ENCODE data around the gene QRICH1. TPM values are rescaled to one million over a fixed set of nuclear protein-coding genes. Genes with fewer than 3 reads are reported as not detected.

Gene QRICH1
- total and polyA plus RNA-seq, 12 donors: 46.2 to 101 (median 78.9) TPM

GRCh38 chr3:48983096-48983495 lies 110.8 kb downstream of the QRICH1 start:
- H3K27ac ChIP-seq: no peak overlapping the region
- TF ChIP-seq CTCF (IDR thresholded peaks at IDR 0.05): no peak
- no peak for TF ChIP-seq POLR2A (IDR thresholded peaks at IDR 0.05)
- intact Hi-C loops (cut with DNase I): no loop called here
- WGBS, 4 donors: 94 to 100% (median 96%) methylated on average over 1 to 4 of the region's 4 CpGs
- DNase-seq: no peak
- H3K9me3 ChIP-seq (replicated peaks in 1 of 3): no peaks in the 10 kb centered on the region
- no peaks in the 10 kb centered on the region for H3K4me1 ChIP-seq (replicated peaks in 1 of 2)
- H3K4me3 ChIP-seq: no peak overlapping the region
- no peaks in the 10 kb centered on the region for H3K27me3 ChIP-seq
- H3K36me3 ChIP-seq (replicated peaks in 1 of 2): peaks cover 0 to 57% of the 10 kb centered on the region in 2 donors

DNA sequence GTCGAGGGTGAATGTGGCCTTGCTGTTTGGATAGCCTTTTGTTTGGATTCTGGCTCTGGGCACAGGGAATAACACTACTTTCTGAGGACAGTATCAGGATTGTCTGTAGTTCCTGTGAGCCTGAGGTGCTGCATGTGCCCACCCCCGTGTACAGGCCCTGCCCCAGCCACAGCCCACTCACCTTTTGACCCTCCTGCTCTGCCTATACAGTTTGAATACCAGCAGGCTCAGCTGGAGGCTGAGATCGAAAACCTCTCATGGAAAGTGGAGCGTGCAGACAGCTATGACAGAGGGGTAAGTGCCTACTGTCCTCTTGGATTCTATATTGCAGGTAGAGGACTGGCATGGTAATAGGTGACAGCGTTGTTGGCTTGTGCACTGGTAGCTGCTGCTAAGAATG lies 111.2 kb downstream of the QRICH1 start:
- no peak for DNase-seq
- TF ChIP-seq CTCF (IDR thresholded peaks at IDR 0.05): no peak
- TF ChIP-seq POLR2A (IDR thresholded peaks at IDR 0.05): no peak
- 75 to 90% (median 81%) methylated on average over 5 of the region's 5 CpGs for WGBS, 4 donors
- H3K4me3 ChIP-seq: no peak overlapping the region
- H3K9me3 ChIP-seq (replicated peaks in 1 of 3): no peaks in the 10 kb centered on the region
- H3K36me3 ChIP-seq (replicated peaks in 1 of 2): peaks cover 0 to 57% of the 10 kb centered on the region in 2 donors
- H3K27ac ChIP-seq: no peak overlapping the region
- H3K4me1 ChIP-seq (replicated peaks in 1 of 2): no peaks in the 10 kb centered on the region
- intact Hi-C loops (cut with DNase I): no loop called here
- no peaks in the 10 kb centered on the region for H3K27me3 ChIP-seq

DNA sequence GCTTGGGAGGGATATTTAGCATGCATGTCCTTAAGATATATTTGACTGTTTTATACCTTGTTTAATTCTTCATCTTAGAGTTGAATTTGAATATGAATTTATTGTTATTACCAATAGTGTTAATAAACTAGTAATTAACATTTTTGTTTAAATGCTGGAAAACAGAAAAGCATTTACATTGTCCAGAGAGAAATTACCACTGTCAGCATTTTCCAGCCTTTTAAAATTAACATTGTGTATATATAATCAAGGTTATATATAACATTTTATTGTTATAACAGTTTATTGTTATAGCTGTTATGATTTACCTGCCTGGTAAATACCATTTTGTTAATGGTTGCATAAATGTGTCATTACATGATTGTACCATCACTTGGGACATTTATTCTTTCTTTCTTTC lies 111.9 kb downstream of the QRICH1 start:
- no peak for DNase-seq
- Histone ChIP-seq H3K36me3 (replicated peaks in 1 of 2) (peaks cover 0 to 63% of the 10 kb centered on the region in 2 donors), H3K27ac (no peak overlapping the region), H3K4me1 (replicated peaks in 1 of 2) (no peaks in the 10 kb centered on the region), H3K27me3 (no peaks in the 10 kb centered on the region), H3K4me3 (no peak overlapping the region), H3K9me3 (replicated peaks in 1 of 3) (no peaks in the 10 kb centered on the region)
- TF ChIP-seq POLR2A (IDR thresholded peaks at IDR 0.05): no peak
- intact Hi-C loops (cut with DNase I): no loop called here

GRCh38 chr3:48980295-48980694 lies 113.6 kb downstream of the QRICH1 start:
- Histone ChIP-seq H3K27ac (no peak overlapping the region), H3K9me3 (replicated peaks in 1 of 3) (no peaks in the 10 kb centered on the region), H3K36me3 (replicated peaks in 1 of 2) (peaks cover 0 to 81% of the 10 kb centered on the region in 2 donors), H3K4me1 (replicated peaks in 1 of 2) (no peaks in the 10 kb centered on the region), H3K4me3 (no peak overlapping the region), H3K27me3 (no peaks in the 10 kb centered on the region)
- TF ChIP-seq CTCF (IDR thresholded peaks at IDR 0.05): no peak
- TF ChIP-seq POLR2A (IDR thresholded peaks at IDR 0.05): no peak
- DNase-seq: no peak
- 90 to 100% (median 94%) methylated on average over 4 of the region's 4 CpGs for WGBS, 4 donors
- intact Hi-C loops (cut with DNase I): no loop called here

MicroRNA genes within 50 kb of the gene (microRNA counts, 767-probe panel; counts per million panel counts)
- microRNA hsa-miR-191-5p (6,288 to 7,105 counts per million in 2 donors), microRNA hsa-miR-425-5p (2,618 to 3,594 counts per million in 2 donors)

Small RNAs within 50 kb of the gene (microRNA-seq; reads per million reads assigned to microRNA genes)
- gene MIR191 (6,360 to 16,741 (median 8,238) reads per million in 3 donors), gene MIR425 (1,784 to 2,108 (median 2,018) reads per million in 3 donors), gene MIR6890 (0 to 0.28 (median 0) reads per million in 3 donors)

Small RNAs within 50 kb of the gene (small RNA-seq; reads per million reads assigned to genes)
- gene MIR191 (6,703 to 10,043 reads per million in 2 donors), gene MIR425 (28.9 to 35.5 reads per million in 2 donors), gene RN7SL182P (0 reads per million in 2 donors)

Other genes with a start within 250 kb of the QRICH1 start
- gene PRKAR2A, start 246.2 kb downstream of the QRICH1 start, total RNA-seq: 100 to 1,000 TPM in 2 of 9 donors, 10 to 100 TPM in 7; 33.0 to 177 (median 65.4) TPM
- gene PRKAR2A, start 246.2 kb downstream of the QRICH1 start, polyA plus RNA-seq: 10 to 100 TPM in 2 of 3 donors, 1 to 10 TPM in 1; 8.4 to 41.1 (median 12.6) TPM
- gene SLC25A20, start 195.2 kb downstream of the QRICH1 start, total RNA-seq: 10 to 100 TPM; 31.8 to 63.6 (median 50.1) TPM
- gene SLC25A20, start 195.2 kb downstream of the QRICH1 start, polyA plus RNA-seq: 10 to 100 TPM; 15.5 to 70.6 (median 18.1) TPM
- 100 to 1,000 TPM in 2 of 9 donors, 10 to 100 TPM in 7; 68.5 to 135 (median 86.7) TPM for gene ARIH2, start 175.2 kb downstream of the QRICH1 start, total RNA-seq
- gene ARIH2, start 175.2 kb downstream of the QRICH1 start, polyA plus RNA-seq: 10 to 100 TPM; 46.7 to 84.8 (median 70.5) TPM
- 100 to 1,000 TPM in 4 of 9 donors, 10 to 100 TPM in 5; 38.8 to 174 (median 99.8) TPM for gene P4HTM, start 103.8 kb downstream of the QRICH1 start, total RNA-seq
- gene P4HTM, start 103.8 kb downstream of the QRICH1 start, polyA plus RNA-seq: 100 to 1,000 TPM in 2 of 3 donors, 10 to 100 TPM in 1; 26.6 to 155 (median 129) TPM
- gene WDR6, start 86.7 kb downstream of the QRICH1 start, total RNA-seq: 100 to 1,000 TPM; 106 to 431 (median 168) TPM
- gene WDR6, start 86.7 kb downstream of the QRICH1 start, polyA plus RNA-seq: 100 to 1,000 TPM in 2 of 3 donors, 10 to 100 TPM in 1; 86.0 to 699 (median 442) TPM
- 10 to 100 TPM; 18.4 to 87.9 (median 40.7) TPM for gene DALRD3, start 75.5 kb downstream of the QRICH1 start, total RNA-seq
- gene DALRD3, start 75.5 kb downstream of the QRICH1 start, polyA plus RNA-seq: 10 to 100 TPM; 22.8 to 65.2 (median 53.1) TPM
- 100 to 1,000 TPM in 8 of 9 donors, 10 to 100 TPM in 1; 87.2 to 442 (median 171) TPM for gene NDUFAF3, start 72.0 kb downstream of the QRICH1 start, total RNA-seq
- 100 to 1,000 TPM; 102 to 578 (median 269) TPM for gene NDUFAF3, start 72.0 kb downstream of the QRICH1 start, polyA plus RNA-seq
- gene IMPDH2, start 64.7 kb downstream of the QRICH1 start, total RNA-seq: 100 to 1,000 TPM; 113 to 225 (median 129) TPM
- gene IMPDH2, start 64.7 kb downstream of the QRICH1 start, polyA plus RNA-seq: 100 to 1,000 TPM; 145 to 171 (median 152) TPM
- 100 to 1,000 TPM; 183 to 326 (median 263) TPM for gene QARS1, start 10.7 kb upstream of the QRICH1 start, total RNA-seq
- gene QARS1, start 10.7 kb upstream of the QRICH1 start, polyA plus RNA-seq: 100 to 1,000 TPM; 144 to 534 (median 353) TPM
- gene USP19, start 26.8 kb upstream of the QRICH1 start, total RNA-seq: 100 to 1,000 TPM in 2 of 9 donors, 10 to 100 TPM in 7; 37.5 to 744 (median 86.9) TPM
- 10 to 100 TPM; 26.1 to 43.4 (median 27.8) TPM for gene USP19, start 26.8 kb upstream of the QRICH1 start, polyA plus RNA-seq
- gene LAMB2, start 39.0 kb upstream of the QRICH1 start, total RNA-seq: 1,000 to 10,000 TPM in 3 of 9 donors, 100 to 1,000 TPM in 6; 275 to 1,423 (median 784) TPM
- 1,000 to 10,000 TPM in 2 of 3 donors, 100 to 1,000 TPM in 1; 346 to 1,805 (median 1,141) TPM for gene LAMB2, start 39.0 kb upstream of the QRICH1 start, polyA plus RNA-seq
- gene CCDC71, start 72.3 kb upstream of the QRICH1 start, total RNA-seq: 10 to 100 TPM; 23.5 to 46.4 (median 32.2) TPM
- gene CCDC71, start 72.3 kb upstream of the QRICH1 start, polyA plus RNA-seq: 10 to 100 TPM; 13.4 to 17.7 (median 15.7) TPM
- 100 to 1,000 TPM; 195 to 501 (median 247) TPM for gene KLHDC8B, start 77.5 kb upstream of the QRICH1 start, total RNA-seq
- gene KLHDC8B, start 77.5 kb upstream of the QRICH1 start, polyA plus RNA-seq: 100 to 1,000 TPM; 127 to 226 (median 171) TPM
- gene C3orf62, start 183.2 kb upstream of the QRICH1 start, total RNA-seq: 1 to 10 TPM; 3.4 to 7.4 (median 5.3) TPM
- 10 to 100 TPM in 2 of 3 donors, 1 to 10 TPM in 1; 7.9 to 17.9 (median 15.1) TPM for gene C3orf62, start 183.2 kb upstream of the QRICH1 start, polyA plus RNA-seq
- gene USP4, start 246.0 kb upstream of the QRICH1 start, total RNA-seq: 10 to 100 TPM; 14.2 to 56.9 (median 39.0) TPM
- 10 to 100 TPM; 41.4 to 71.0 (median 53.4) TPM for gene USP4, start 246.0 kb upstream of the QRICH1 start, polyA plus RNA-seq